Kidney epithelial cell (primary cell): ENCODE results near the gene KLHL13. TPM values are rescaled to one million over a fixed set of nuclear protein-coding genes. Genes with fewer than 3 reads are reported as not detected.
A peak's percentile ranks its signal among the peaks of the same experiment; 100 is the strongest.

ENCODE experiments used
- DNase-seq: peaks from one replicate; pipeline ENCODE4 v3.0.0-alpha.2; 2010; ENCODE audit warnings: low read depth
- H3K27me3 ChIP-seq: 2 replicates; pipeline ENCODE4 v1.6.0; 2011; ENCODE audit warnings: low read length; ENCODE audit not compliant: control insufficient read depth, insufficient read depth
- H3K36me3 ChIP-seq: 2 replicates; pipeline ENCODE4 v1.5.1; 2011; ENCODE audit warnings: low read length; ENCODE audit not compliant: control insufficient read depth, insufficient read depth
- H3K4me3 ChIP-seq: 2 replicates; pipeline ENCODE4 v1.5.1; 2011; ENCODE audit warnings: low read depth, mild to moderate bottlenecking, control low read depth, low read length
- total RNA-seq: library from RNA; depleted of rRNA; stranded (reverse); fragments of >200 nt; gene quantifications from 2 replicates; pipeline ENCODE4 v1.2.3, GENCODE V29; 2015
- TF ChIP-seq, protein P1 (sequence below): IDR thresholded peaks from 2 replicates; pipeline ENCODE4 v1.5.1; 2011; ENCODE audit warnings: mild to moderate bottlenecking, moderate library complexity, low read length, control low read depth, inconsistent platforms; ENCODE audit not compliant: insufficient read depth, poor library complexity, severe bottlenecking

Gene KLHL13
- total RNA-seq, 1 donor from 2014 or later: 12.7 TPM

DNA sequence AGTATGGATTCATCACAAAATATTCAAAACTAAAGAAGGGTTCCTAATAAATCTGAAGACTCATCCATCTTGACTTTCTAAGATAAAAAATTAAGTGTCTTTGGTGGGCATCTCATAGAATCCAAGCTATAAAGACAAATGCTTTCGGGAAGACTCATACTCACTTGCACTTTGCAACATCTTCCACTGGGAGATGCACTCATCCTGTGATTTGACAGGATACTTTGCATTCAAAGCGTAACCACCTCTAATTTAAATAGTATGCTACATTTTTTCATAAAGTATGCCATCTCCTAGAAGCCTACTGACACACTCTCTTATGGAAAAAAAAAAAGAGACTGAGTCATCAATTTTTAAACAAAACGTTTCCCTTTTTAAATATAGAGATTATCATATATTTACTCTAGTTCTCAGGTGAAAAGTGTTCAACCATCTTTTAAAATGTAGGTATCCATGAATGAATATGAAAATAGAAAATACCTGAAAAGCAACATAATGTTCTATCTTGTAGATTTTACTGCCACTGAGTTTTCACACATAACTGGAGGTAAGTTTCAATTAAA, 119.6 kb downstream of the KLHL13 start:
- TF ChIP-seq, protein P1, sequence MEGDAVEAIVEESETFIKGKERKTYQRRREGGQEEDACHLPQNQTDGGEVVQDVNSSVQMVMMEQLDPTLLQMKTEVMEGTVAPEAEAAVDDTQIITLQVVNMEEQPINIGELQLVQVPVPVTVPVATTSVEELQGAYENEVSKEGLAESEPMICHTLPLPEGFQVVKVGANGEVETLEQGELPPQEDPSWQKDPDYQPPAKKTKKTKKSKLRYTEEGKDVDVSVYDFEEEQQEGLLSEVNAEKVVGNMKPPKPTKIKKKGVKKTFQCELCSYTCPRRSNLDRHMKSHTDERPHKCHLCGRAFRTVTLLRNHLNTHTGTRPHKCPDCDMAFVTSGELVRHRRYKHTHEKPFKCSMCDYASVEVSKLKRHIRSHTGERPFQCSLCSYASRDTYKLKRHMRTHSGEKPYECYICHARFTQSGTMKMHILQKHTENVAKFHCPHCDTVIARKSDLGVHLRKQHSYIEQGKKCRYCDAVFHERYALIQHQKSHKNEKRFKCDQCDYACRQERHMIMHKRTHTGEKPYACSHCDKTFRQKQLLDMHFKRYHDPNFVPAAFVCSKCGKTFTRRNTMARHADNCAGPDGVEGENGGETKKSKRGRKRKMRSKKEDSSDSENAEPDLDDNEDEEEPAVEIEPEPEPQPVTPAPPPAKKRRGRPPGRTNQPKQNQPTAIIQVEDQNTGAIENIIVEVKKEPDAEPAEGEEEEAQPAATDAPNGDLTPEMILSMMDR: peak; percentile 29
- Histone ChIP-seq H3K27me3 (no peaks in the 10 kb centered on the region), H3K4me3 (no peak overlapping the region), H3K36me3 (no peaks in the 10 kb centered on the region)
- no peak for DNase-seq

DNA sequence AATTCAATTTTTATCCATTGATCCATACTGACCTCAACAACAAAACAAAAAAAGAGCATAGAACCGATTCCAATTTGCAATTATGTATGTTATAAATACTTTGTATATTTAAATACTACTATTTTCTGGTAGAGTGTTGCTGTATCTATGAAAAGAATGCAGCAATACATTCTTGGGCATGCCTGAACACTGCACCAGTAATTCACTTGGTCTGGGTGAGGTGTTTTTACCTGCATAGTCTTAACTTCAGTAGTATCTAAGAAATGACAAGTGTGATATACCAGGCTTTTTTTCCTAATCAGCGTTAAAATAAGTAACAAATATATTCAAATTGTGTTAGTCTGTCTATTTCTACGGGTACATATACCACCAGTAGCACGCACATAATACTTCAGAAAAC, 120.2 kb downstream of the KLHL13 start:
- TF ChIP-seq, protein P1: no peak
- H3K4me3 ChIP-seq: no peak overlapping the region
- H3K36me3 ChIP-seq: no peaks in the 10 kb centered on the region
- no peak for DNase-seq
- H3K27me3 ChIP-seq: no peaks in the 10 kb centered on the region

DNA sequence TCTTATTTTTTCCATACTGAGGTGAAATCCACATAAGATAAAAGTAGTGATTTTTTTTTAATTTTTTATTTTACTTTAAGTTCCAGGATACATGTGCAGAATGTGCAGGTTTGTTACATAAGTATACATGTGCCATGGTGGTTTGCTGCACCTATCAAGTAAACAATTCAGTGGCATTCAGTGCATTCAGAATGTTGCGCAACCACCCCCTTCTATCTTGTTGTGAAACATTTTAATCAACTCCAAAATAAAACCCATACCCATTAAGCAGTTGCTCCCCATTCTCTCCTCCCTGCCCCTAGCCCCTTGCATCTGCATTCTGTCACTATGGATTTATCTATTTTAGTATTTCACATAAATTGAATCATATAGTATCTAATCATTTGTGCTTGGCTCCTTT, 121.2 kb downstream of the KLHL13 start:
- no peak for DNase-seq
- Histone ChIP-seq H3K27me3 (no peaks in the 10 kb centered on the region), H3K4me3 (no peak overlapping the region)

DNA sequence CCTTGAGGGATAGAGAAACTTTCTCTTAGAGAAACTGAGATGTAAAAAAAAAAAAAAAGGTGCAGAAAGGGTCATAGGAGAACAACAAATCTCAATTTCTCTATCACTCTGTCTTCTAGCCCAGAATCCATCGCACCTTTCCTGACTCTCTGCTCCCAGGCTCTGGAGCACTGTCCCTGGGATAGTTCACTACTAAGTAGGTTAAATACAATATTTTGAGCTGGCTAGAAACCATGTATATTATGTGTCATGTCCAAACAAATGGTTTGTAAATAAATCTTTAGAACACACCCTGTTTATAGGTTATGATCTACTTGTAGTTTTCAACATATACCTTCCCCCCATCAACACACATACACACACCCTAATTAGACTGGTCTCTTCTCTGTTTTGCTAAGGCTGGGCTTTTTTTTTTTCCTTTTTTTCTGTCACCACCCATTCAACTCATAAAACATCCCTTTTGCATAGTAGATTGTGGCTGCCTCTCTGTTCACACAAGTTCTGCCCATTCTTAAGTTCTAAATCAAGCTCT, 124.4 kb downstream of the KLHL13 start:
- no peak for DNase-seq
- TF ChIP-seq, protein P1: no peak
- no peak overlapping the region for H3K4me3 ChIP-seq
- no peaks in the 10 kb centered on the region for H3K36me3 ChIP-seq
- H3K27me3 ChIP-seq: no peaks in the 10 kb centered on the region

More for the DNA sequence above, 121.2 kb downstream of the KLHL13 start:
- no peaks in the 10 kb centered on the region for H3K36me3 ChIP-seq
- TF ChIP-seq, protein P1: no peak

DNA sequence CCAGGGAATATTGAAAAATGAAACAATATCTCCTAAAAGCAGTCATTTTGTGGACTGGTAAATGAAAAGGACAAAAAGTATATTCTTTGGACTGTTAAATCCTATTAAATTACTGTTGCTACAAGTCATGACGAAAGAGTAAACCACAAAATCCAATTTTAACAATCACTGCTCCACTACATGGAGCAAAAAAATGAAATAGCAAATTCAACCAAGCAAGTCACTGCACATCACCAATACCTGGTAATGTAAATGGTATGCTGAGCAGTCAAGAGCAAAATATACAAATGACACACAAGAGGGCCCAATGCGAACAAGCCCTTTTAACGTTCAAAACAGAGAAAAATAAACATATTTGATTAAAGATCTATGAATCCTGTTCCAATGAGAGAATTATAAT, 126.2 kb downstream of the KLHL13 start:
- Histone ChIP-seq H3K4me3 (no peak overlapping the region), H3K27me3 (no peaks in the 10 kb centered on the region), H3K36me3 (no peaks in the 10 kb centered on the region)
- TF ChIP-seq, protein P1: no peak
- peak; percentile 19 for DNase-seq

DNA sequence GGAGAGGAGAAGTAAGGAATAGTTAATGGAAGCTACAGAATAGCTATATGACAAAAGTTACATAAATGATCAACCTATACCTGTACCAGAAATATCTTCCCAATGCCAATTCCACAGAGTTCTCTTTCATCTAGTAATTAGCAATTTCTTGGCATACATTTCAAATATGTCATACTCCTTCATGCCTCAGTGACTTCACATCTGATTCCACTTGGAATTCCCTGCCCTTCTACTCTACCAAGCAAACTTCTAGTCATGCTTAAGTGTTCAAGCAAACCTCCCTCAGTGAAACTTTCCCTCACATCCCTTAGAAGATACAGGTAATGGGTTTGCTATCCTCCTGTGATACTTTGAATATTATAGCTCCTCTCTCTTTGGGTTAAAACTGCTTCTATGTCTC, 127.1 kb downstream of the KLHL13 start:
- no peak overlapping the region for H3K4me3 ChIP-seq
- peak; percentile 18 for DNase-seq
- TF ChIP-seq, protein P1: no peak
- no peaks in the 10 kb centered on the region for H3K27me3 ChIP-seq
- H3K36me3 ChIP-seq: no peaks in the 10 kb centered on the region
